ENCODE results near the gene MGST2.

- TF ChIP-seq CTCF (IDR thresholded peaks at IDR 0.05; ENCODE audit: insufficient read depth, low read length, poor library complexity, severe bottlenecking) (no peak), EZH2phosphoT487 (conservative IDR thresholded peaks at IDR 0.05; ENCODE audit: low read length) (no peak)
Measured at GRCh38 chr4:139736661-139737060, 71.0 kb downstream of the MGST2 start.

Measured in SU-DHL-6 (cell line).